NCI-H2227 treated with DMSO at 0.1 percent for 48 hours (cell line): ENCODE results near the gene PRC1.
"Not testable (repeated sequence)": the region's sequence is repeated elsewhere in the genome, so short reads cannot be mapped to it uniquely, and the experiment has no call there.

Experiments
- DNase-seq: peaks from one replicate; lab custom pipeline; 2025; lab: John Stamatoyannopoulos, UW

PRC1 gene

DNA sequence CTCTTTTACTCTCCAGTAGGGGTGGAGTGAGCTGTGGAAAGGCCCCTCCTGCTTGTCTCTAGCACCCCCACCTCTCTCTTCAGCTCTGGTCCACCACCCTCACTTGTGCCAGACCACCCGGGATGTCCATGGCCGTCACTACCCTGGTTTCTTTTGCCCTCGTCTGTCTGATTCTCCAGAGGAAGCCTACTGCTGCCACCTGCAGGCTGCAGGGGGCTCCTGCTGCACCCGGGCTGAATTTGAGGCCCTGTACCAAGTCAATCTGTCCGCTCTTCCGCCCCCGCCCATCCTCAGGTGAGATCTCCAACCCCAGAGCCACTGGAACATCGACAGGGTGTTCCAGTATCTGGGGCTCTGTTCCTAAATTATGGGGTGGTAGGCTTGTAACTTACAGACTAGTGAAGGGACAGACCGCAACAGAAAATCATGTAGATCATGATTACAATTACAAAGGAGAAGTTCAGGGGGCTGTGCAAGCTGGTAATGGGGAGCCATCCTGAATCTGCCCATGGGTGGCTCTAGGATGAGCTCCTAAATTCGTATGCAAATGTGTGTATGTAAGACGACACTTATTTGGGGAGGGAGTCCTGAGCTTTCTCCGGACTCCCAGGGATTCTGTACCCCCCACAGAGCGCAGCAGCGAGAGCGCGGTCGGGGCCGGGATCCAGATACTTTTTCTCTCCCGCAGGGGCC lies 59.9 kb downstream of the PRC1 start:
- DNase-seq: peak; percentile 43

DNA sequence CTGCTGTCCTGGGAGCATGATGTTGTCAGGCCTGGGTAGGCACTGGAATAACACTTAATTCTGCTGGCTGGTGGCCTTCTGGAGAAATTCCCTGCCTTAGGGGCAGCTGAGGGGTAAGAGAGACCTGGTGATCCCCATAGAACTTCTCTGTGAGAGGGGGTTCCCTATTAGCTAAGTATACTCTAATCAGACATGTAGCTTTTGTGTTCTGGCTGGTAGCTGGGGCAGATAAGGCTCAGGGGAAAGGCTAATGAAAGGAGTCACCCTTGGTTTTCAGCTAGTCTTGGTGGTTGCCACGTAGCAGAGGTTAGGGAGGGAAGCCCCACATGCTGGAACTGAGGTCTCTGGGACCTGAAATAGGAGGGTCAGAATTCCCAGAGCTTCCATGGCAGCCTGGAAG lies 61.0 kb downstream of the PRC1 start:
- no peak for DNase-seq

DNA sequence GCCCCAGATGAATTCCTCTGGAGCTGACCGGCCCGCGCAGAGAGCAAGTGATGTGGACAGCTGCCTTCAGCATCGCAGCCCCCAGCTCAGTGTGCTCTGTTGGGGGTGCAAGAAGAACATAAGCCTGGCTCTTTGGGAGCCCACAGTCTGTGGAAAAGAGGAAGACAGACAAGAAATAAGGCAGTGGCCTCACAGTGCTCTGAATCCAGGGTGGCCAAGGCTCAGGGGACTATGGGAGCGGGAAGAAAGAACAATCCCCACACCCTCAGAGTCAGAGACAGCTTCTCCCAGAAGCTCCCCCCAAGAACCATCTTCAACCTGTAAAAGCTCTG lies 61.7 kb downstream of the PRC1 start:
- DNase-seq: no peak

DNA sequence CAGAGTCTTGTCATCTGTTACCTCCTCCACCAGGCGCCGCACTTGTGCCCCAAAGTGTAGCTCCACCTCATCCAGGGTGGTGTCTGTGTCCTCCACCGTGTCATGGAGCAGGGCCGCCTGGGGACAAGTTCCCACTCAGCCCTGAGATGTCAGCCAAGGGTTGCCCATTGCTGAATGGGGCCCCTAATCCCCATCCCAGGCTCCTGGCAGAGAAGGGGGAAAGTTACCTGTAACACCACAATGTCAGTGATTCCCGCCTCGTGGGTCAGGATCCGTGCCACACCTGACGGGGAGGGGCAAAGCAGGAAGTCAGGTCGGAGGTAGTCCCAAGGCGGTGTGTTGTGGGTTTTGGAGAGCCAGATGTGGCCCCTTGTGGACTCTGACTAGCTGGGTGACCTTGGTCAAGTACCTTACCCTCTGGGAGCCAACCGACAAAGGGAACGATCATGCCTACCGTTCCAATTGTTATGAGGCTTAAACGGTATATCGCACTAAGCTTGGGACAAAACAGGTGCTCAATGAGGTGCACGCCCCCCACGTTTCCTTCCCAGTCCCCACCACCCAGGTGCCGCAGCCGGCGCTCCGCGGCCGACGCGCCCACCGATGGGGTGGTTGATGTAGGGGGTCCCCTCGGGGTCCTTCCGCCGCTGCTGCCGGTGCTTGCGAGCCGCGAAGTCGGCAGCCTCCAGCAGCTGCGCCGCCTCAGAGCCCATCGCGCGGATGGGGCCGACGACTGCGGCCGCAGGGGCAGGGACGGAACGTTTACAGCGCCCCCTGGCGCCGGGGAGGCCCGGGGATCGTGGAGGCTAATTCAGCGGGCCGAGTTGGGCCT lies 62.3 kb downstream of the PRC1 start, which contains the start of gene HDDC3:
HDDC3 (minus strand) TSS at position 722 of the 832 bp plus-strand sequence; CDS start at position 713, 9 bp downstream.
- DNase-seq: peak; percentile 47

DNA sequence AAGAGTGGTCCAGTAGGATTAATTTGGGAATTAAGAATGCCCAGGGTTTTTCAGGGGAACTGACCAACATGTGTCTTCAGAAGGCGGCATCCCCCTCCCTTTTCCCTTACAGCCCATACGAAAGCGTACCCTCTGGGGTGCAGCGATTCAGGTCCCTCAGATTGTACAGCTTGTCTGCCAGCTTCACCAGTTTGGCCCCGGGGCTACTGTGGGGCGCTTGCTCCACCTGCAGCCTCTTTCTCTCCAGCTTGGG lies 62.8 kb downstream of the PRC1 start:
- no peak for DNase-seq

DNA sequence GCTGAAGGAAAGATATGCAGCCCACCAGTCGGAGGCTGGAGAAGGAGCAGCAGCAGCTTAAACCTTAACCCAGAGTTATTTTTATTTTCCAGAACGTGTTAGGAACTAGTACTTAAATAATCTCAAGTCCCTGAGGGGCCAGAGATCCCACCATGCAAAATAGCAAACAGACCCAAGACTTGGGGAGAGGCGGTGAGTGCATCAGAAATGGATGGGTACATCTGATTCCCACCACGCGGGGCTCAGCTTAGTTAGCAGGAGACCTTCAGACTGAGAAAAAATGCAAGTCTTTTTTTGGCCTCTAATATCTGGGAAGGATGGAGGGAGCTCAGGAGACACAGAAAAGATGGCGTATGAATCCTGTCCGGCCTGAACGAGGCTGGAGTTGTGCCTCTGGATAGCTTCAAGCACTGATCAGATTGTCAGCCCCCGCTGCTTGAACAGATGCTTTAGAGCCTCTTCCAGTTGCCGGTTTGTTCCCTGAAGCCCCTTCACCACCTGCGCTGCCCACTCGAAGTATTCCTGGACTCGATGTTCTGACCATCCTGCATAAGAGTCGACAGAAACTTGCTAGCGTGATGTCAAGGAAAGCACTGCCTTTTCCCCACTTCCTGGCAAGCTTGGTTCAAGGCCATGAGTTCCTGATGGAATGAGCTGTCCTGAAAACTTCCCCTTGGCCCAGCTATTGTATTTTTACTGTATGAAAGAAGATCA lies 63.3 kb downstream of the PRC1 start:
- DNase-seq: no peak

DNA sequence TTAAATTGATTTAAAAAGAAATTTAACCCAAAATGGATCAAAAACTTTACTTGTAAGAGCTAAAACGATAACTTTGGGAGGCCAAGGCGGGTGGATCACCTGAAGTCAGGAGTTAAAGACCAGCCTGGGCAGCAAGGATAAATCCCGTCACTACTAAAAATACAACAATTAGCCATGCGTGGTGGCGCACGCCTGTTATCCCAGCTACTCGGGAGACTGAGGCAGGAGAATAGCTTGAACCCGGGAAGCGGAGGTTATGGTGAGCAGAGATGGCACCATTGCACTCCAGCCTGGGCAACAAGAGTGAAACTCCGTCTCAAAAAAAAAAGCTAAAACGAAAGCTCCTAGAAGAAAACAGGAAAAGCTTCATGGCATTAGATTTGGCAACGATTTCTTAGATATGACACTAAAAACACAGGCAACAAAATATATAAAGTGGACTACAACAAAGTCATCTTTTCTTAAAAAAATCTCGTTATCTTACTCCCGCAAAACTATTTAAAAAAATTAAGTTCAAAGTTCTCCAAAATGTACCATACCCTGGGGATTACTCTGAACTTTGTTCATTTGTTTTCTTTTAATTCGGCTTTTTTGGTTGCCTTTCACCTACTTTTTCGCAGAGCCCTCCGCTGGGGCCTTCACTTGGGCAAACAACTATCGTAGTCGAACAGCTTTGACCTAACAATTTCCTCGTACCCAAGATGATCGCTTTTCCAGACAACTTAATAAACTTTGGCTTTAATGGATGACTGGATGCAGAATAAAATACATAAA lies 64.9 kb downstream of the PRC1 start:
- no peak for DNase-seq

DNA sequence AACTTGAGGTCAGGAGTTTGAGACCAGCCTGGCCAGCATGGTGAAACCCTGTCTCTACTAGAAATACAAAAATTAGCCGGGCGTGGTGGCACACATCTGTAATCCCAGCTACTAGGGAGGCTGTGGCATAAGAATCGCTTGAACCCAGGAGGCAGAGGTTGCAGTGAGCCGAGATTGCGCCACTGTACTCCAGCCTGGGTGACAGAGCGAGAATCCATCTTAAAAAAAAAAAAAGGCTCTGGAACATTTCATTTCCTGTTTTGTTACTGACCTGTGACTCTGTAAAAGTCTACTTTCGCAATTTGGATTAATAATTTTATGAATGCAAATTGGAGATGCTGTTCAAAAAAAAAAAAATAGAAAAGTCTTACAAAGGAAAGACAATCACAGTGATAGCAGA lies 66.2 kb downstream of the PRC1 start:
- DNase-seq: not testable (repeated sequence)

DNA sequence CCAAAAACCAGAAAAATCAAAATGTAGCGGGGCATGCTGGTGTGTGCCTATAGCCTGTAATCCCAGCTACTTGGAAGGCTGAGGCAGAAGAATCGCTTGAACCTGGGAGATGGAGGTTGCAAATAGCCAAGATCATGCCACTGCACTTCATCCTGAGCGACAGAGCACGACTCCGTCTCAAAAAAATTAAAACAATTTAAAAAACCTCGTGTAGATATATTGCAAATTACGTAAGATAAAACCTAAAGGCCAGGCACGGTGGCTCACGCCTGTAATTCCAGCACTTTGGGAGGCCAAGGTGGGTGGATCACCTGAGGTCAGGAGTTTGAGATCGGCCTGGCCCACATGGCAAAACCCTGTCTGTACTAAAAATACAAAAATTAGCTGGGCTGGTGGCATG lies 67.6 kb downstream of the PRC1 start:
- DNase-seq: not testable (repeated sequence)

DNA sequence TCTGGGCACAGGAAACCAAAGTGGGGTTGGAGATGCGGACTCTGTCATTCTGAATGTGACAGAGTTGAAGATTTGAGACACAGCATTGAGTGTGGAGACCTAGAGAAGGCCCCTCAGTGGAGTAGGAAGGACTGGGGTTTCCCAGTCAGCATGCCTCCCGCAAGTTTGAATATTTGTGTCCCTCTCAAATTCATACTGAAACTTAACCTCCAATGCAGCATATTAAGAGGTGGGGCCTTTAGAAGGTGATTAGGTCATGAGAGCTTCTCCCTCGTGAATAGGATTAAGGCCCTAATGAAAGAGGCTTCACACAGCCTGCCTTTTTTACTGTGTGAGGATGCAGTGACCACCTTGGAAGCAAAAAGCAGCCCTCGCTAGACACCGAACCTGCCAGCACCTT lies 70.0 kb downstream of the PRC1 start:
- no peak for DNase-seq

DNA sequence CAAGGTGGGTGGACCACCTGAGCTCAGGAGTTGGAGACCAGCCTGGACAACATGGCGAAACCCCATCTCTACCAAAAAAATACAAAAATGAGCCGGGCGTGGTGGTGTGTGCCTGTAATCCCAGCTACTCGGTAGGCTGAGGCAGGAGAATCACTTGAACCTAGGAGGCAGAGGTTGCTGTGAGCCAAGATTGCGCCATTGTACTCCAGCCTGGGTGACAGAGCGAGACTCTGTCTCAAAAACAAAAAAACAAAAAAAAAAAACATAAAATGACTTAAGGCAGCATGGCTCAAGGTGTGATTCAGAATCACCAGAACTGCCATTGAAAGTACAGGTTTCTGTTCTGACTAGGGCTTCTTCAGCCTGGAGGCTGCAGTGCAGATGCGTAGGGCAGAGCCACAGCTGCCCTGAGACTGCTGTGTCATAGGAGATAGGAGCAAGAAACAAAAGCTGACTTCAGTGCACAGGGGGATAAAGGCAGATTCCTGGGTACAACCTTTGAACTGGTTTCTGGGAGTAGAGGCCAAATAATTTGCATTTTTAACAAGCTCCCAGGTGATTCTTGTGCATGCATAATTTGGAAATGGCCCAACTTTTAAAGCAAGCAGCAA lies 71.5 kb downstream of the PRC1 start:
- DNase-seq: not testable (repeated sequence)

DNA sequence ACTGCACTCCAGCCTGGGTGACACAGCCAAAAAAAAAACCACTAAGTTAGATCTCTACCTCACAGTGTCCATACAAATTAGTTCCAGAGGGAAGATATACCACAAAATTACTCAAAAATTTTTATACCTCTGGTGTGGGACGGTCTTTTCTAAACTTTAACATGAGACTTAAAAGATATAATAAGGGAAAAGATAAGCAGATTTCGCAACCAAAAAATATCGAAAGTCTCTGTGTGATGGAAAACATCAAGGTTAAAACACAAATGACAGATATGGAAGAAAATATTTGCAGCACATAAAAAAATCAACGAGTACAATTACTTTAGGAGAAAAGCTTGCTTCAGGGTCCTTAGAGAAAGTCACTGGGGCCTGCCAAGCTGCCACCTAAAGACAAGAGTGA lies 72.4 kb downstream of the PRC1 start:
- no peak for DNase-seq

DNA sequence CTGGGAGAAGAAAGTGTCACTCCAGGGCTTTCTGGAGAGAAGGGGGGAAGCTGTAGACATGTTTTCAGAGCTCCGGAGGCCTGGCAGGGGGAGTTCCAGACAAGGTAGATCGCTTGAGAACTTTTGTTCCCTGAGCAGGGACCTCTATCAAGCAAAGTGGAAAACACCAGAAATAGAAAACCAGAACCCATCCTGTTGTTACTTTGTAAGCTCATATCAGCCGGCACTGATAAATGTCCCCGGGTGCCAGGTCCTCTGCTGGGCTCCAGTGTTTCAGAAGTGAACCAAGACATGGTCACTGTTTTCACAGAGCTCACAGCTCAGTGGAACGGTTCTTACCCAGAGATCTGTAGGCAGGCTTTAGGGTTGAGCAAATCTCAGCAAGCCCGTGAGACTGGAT lies 75.5 kb downstream of the PRC1 start:
- DNase-seq: no peak

DNA sequence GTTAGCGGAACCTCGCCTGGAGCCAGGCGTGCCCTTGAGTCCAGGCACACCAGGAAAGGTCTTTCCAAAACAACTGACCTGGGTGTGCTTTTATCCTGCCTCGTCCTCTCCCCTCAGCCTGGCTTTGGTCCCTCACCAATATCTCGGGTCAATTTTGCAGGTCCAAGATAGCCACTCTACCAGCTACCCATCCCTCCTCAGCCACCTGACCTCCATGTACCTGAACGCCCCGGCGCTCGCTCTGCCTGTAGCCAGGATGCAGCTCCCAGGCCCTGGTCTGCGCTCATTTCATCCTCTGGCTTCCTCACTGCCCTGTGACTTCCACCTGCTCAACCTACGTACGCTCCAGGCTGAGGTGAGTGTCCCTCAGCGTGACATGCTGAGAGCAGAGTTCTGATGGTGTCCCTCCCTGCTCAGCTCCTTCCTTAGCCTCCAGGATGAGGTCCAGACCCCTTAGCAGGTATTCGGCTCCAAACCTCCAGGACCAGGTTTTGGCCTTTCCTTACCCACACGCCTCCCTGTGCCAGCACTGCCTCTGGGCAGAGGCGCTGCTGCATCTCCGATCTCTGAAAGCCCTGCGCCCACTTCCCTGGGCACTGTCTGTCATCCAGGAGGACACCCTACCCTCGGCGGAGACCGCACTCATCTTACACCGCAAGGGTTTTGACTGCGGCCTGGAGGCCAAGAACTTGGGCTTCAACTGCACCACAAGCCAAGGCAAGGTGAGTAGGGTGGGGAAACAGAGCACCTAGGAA lies 76.1 kb downstream of the PRC1 start:
- no peak for DNase-seq

DNA sequence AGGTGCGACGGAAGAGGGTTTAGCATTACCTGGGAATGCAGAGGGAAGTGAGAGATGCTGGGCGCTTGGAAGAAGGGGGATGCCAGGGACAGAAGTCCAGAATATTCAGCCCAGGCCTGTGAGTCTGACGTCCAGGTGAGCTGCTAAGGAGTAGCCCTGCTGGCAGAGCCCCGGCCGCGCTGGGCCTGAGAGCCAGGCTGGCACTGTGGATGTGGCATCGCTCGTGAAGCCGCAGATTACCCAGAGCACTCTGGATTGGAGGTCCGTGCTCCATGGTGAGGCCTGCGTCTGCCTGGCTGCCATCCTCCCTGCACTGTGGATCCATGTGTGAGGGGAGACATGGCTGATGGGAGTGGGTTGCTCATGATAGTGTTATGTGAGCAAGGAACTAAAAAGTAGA lies 76.8 kb downstream of the PRC1 start:
- DNase-seq: no peak

DNA sequence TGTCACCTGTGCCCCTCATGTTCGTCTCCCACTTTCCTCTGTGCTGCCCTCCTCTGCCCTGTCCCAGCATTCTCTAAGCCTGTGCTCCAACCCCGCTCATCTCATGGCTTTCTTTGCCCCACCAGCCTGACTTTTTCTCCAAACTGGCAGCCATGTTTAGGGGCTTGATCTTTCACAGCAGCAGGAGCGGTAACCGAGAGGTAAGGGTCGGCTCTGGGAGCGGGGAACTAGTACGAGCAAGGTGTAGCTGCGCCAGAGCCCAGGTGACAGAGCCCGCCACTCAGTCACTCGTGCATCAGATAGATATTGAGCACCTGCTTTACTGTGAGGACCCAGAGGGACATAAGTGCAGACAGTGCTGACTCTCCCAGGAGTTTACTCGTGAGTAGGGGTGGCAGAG lies 77.9 kb downstream of the PRC1 start:
- DNase-seq: no peak
